NCI-H146 treated with DMSO at 0.1 percent for 48 hours (cell line): Measurements from ENCODE around the gene BRAF.
"Not testable (repeated sequence)": the region's sequence is repeated elsewhere in the genome, so short reads cannot be mapped to it uniquely, and the experiment has no call there.

Experiments
- DNase-seq: peaks from one replicate; lab custom pipeline; 2025; ENCODE audit not compliant: unreplicated experiment; lab: John Stamatoyannopoulos, UW

Gene BRAF

GRCh38 chr7:140920745-140921144 is 4.0 kb downstream of the BRAF start:
- no peak for DNase-seq

GRCh38 chr7:140918236-140918635 is 6.5 kb downstream of the BRAF start:
- DNase-seq, result no peak

GRCh38 chr7:140917258-140917657 is 7.5 kb downstream of the BRAF start:
- no peak for DNase-seq

GRCh38 chr7:140915935-140916555 is 8.7 kb downstream of the BRAF start:
- no peak for DNase-seq

GRCh38 chr7:140914083-140914482 is 10.6 kb downstream of the BRAF start:
- DNase-seq, result no peak

GRCh38 chr7:140913596-140913928 is 11.2 kb downstream of the BRAF start:
- not testable (repeated sequence) for DNase-seq

GRCh38 chr7:140911746-140912145 is 13.0 kb downstream of the BRAF start:
- no peak for DNase-seq

- DNase-seq, result no peak
Observed at GRCh38 chr7:140909476-140910161, 15.1 kb downstream of the BRAF start.

- no peak for DNase-seq
Observed at GRCh38 chr7:140908361-140908760, 16.4 kb downstream of the BRAF start.

- DNase-seq, result no peak
Observed at GRCh38 chr7:140903741-140904480, 20.8 kb downstream of the BRAF start.

GRCh38 chr7:140902303-140902953 is 22.3 kb downstream of the BRAF start:
- no peak for DNase-seq

GRCh38 chr7:140901941-140902302 is 22.8 kb downstream of the BRAF start:
- no peak for DNase-seq

GRCh38 chr7:140899883-140900282 is 24.8 kb downstream of the BRAF start:
- peak; percentile 15 for DNase-seq

GRCh38 chr7:140898786-140899536 is 25.8 kb downstream of the BRAF start:
- DNase-seq, result no peak

- no peak for DNase-seq
Observed at GRCh38 chr7:140896996-140897395, 27.7 kb downstream of the BRAF start.

- DNase-seq, result no peak
Observed at GRCh38 chr7:140889645-140890044, 35.1 kb downstream of the BRAF start.

- DNase-seq, result no peak
Observed at GRCh38 chr7:140889150-140889549, 35.6 kb downstream of the BRAF start.

GRCh38 chr7:140888087-140888486 is 36.6 kb downstream of the BRAF start:
- DNase-seq, result no peak

- no peak for DNase-seq
Observed at GRCh38 chr7:140885735-140886334, 38.9 kb downstream of the BRAF start.

- DNase-seq, result no peak
Observed at GRCh38 chr7:140883378-140883777, 41.4 kb downstream of the BRAF start.

- DNase-seq, result not testable (repeated sequence)
Observed at GRCh38 chr7:140882834-140883233, 41.9 kb downstream of the BRAF start.
